Liver (tissue), 9 donors: ENCODE data around the gene PGS1. TPM values are rescaled to one million over a fixed set of nuclear protein-coding genes. Genes with fewer than 3 reads are reported as not detected.

Experiments
- DNase-seq: peaks from one replicate; pipeline ENCODE4 v3.0.0-alpha.2; 2017; ENCODE audit warnings: low spot score
- H3K27ac ChIP-seq, 2 donors: one replicate each; pipeline ENCODE4 v1.7.0; 2013; ENCODE audit warnings: inconsistent platforms in 2 of 2, low read length in 2 of 2, control low read depth in 1 of 2, low read depth in 1 of 2, mild to moderate bottlenecking in 1 of 2
- H3K27me3 ChIP-seq, 4 donors: one replicate each; pipeline versions ENCODE4 v1.6.1 to v1.7.0; 2013; ENCODE audit warnings: low read length in 3 of 4, inconsistent platforms in 1 of 4, mild to moderate bottlenecking in 1 of 4, moderate library complexity in 1 of 4; ENCODE audit not compliant: control insufficient read depth in 4 of 4, insufficient read depth in 4 of 4
- H3K36me3 ChIP-seq, 4 donors: one replicate each; pipeline versions ENCODE4 v1.6.1 to v1.7.0; 2013; ENCODE audit warnings: low read length in 3 of 4, mild to moderate bottlenecking in 3 of 4, low read depth in 1 of 4, moderate library complexity in 1 of 4; ENCODE audit not compliant: control insufficient read depth in 4 of 4, insufficient read depth in 3 of 4
- H3K4me1 ChIP-seq, 4 donors: one replicate each; pipeline versions ENCODE4 v1.6.1 to v1.7.0; 2013; ENCODE audit warnings: low read length in 3 of 4, mild to moderate bottlenecking in 3 of 4, moderate library complexity in 1 of 4; ENCODE audit not compliant: control insufficient read depth in 4 of 4, insufficient read depth in 4 of 4
- H3K4me3 ChIP-seq, 3 donors: one replicate each; pipeline versions ENCODE4 v1.6.1 to v1.7.0; 2013; ENCODE audit warnings: low read length in 3 of 3, control low read depth in 1 of 3, low read depth in 1 of 3, mild to moderate bottlenecking in 1 of 3
- H3K9ac ChIP-seq, 2 donors: one replicate each; pipeline ENCODE4 v1.7.0; 2013; ENCODE audit warnings: low read length in 2 of 2, mild to moderate bottlenecking in 2 of 2, moderate library complexity in 2 of 2, control low read depth in 1 of 2, low read depth in 1 of 2
- H3K9me3 ChIP-seq, 4 donors: one replicate each; pipeline versions ENCODE4 v1.6.1 to v1.7.0; 2013; ENCODE audit warnings: low read length in 3 of 4; ENCODE audit not compliant: control insufficient read depth in 4 of 4
- EGR1 ChIP-seq, 2 donors: IDR thresholded peaks; 2 replicates each; pipeline ENCODE4 v1.6.1; 2016 to 2018; ENCODE audit warnings: antibody characterized with exemption in 2 of 2, low read depth in 2 of 2
- FOXA1 ChIP-seq: IDR thresholded peaks from 2 replicates; pipeline ENCODE4 v1.6.1; 2016; ENCODE audit warnings: antibody characterized with exemption
- FOXA2 ChIP-seq: IDR thresholded peaks from 2 replicates; pipeline ENCODE4 v1.6.1; 2016; ENCODE audit warnings: antibody characterized with exemption
- GABPA ChIP-seq, 2 donors: IDR thresholded peaks in 1 of 2; conservative IDR thresholded peaks in 1 of 2; 2 replicates each; pipeline ENCODE4 v1.6.1; 2016; ENCODE audit warnings: antibody characterized with exemption in 2 of 2, mild to moderate bottlenecking in 1 of 2, moderate library complexity in 1 of 2
- HNF4A ChIP-seq, 2 donors: conservative IDR thresholded peaks; 2 replicates each; pipeline ENCODE4 v1.6.1; 2016; ENCODE audit warnings: antibody characterized with exemption in 2 of 2, mild to moderate bottlenecking in 2 of 2
- HNF4G ChIP-seq: IDR thresholded peaks from 2 replicates; pipeline ENCODE4 v1.6.1; 2016; ENCODE audit warnings: antibody characterized with exemption
- JUND ChIP-seq, 2 donors: IDR thresholded peaks; 2 replicates each; pipeline ENCODE4 v1.6.1; 2016; ENCODE audit warnings: antibody characterized with exemption in 2 of 2
- NR2F2 ChIP-seq: IDR thresholded peaks from 2 replicates; pipeline ENCODE4 v1.6.1; 2016; ENCODE audit warnings: antibody characterized with exemption
- RAD21 ChIP-seq, 2 donors: IDR thresholded peaks; 2 replicates each; pipeline ENCODE4 v1.6.1; 2016; ENCODE audit warnings: antibody characterized with exemption in 2 of 2, mild to moderate bottlenecking in 2 of 2
- RXRA ChIP-seq, 2 donors: IDR thresholded peaks; 2 replicates each; pipeline ENCODE4 v1.6.1; 2017 to 2018; ENCODE audit warnings: antibody characterized with exemption in 2 of 2, mild to moderate bottlenecking in 1 of 2
- SP1 ChIP-seq: IDR thresholded peaks from 2 replicates; pipeline ENCODE4 v1.6.1; 2018; ENCODE audit warnings: antibody characterized with exemption, mild to moderate bottlenecking
- TAF1 ChIP-seq: conservative IDR thresholded peaks from 2 replicates; pipeline ENCODE4 v1.6.1; 2016; ENCODE audit warnings: antibody characterized with exemption, mild to moderate bottlenecking
- YY1 ChIP-seq: IDR thresholded peaks from 2 replicates; pipeline ENCODE4 v1.6.1; 2016; ENCODE audit warnings: antibody characterized with exemption, mild to moderate bottlenecking
- WGBS: extraction: QIAGEN DNeasy Blood & Tissue Kit; methylation state at CpG from one replicate; pipeline ENCODE4 v1.1.7; 2013; 5-methylcytosine and 5-hydroxymethylcytosine counted together
- polyA plus RNA-seq, 2 donors: library from polyadenylated mRNA; stranded (reverse) in 1 of 2; unstranded in 1 of 2; fragments of 200-250 nt in 1 of 2; fragments of >200 nt in 1 of 2; fragmentation: Nextera tagmentation in 1 of 2; extraction: Ambion mirVana in 1 of 2; gene quantifications; one replicate each; pipeline versions ENCODE4 v1.2.1 to v1.2.3, GENCODE V29; 2013 to 2015
- total RNA-seq, 2 donors: library from RNA; depleted of rRNA; stranded (reverse); fragments of >200 nt; gene quantifications; one replicate each; pipeline ENCODE4 v1.2.3, GENCODE V29; 2014
- TF ChIP-seq, protein P1 (sequence below): IDR thresholded peaks from 2 replicates; pipeline ENCODE4 v1.6.1; 2016; ENCODE audit warnings: antibody characterized with exemption
- TF ChIP-seq, protein P2 (sequence below): IDR thresholded peaks from 2 replicates; pipeline ENCODE4 v1.6.1; 2016; ENCODE audit warnings: antibody characterized with exemption
- TF ChIP-seq, protein P3 (sequence below): IDR thresholded peaks from 2 replicates; pipeline ENCODE4 v1.6.1; 2016; ENCODE audit warnings: antibody characterized with exemption, mild to moderate bottlenecking
- TF ChIP-seq, protein P4 (sequence below): fragments of 150-350 bp; IDR thresholded peaks from 2 replicates; pipeline ENCODE4 v1.5.1; 2017; ENCODE audit warnings: improper control_type of control experiment, low read depth, low read length; ENCODE audit not compliant: missing input control
- TF ChIP-seq, protein P5 (sequence below): IDR thresholded peaks from 2 replicates; pipeline ENCODE4 v1.6.1; 2016; ENCODE audit warnings: antibody characterized with exemption
- donor health status: healthy.
- donor health status: healthy.
- donor health status: healthy.
- donor health status: healthy.
- donor health status: healthy.

The PGS1 gene
- total and polyA plus RNA-seq, 4 donors, result 8.1 to 24.1 (median 12.2) TPM

DNA sequence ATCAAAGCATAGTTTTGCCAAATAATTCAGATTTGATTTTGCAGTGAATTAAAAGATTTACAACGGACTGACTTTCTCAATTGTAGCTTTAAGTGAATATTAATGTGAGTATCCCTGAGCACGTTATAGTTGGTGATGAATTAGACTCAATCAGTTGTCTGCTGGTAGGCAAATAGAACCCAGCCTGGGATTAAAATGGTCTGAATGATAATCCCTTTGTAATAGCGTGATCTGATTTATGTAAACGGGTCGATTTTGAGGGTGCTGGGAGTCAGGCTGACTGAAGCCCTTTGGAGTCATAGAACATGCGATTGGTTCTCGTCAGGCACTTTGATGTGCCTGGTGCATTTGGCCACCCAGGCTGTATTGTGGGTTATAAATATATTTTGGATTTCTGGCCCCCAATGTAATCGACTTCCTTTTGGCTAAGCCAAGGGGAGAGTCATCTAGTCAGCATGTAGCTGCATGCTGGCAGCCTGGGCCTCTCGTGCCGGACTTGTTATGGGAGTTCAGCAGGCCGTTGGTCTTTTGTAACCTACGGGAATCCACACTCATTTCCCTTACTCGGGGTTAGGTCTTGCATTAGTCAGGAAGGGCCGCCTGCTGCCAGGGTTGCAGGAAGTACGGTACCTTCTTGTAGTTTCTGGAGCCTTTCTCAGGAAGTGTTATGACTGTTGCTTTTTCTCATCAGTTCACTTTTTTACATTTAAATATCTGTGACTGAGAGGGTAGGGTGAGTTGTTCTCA, 5.4 kb downstream of the PGS1 start (continued):
- TF ChIP-seq, protein P1, sequence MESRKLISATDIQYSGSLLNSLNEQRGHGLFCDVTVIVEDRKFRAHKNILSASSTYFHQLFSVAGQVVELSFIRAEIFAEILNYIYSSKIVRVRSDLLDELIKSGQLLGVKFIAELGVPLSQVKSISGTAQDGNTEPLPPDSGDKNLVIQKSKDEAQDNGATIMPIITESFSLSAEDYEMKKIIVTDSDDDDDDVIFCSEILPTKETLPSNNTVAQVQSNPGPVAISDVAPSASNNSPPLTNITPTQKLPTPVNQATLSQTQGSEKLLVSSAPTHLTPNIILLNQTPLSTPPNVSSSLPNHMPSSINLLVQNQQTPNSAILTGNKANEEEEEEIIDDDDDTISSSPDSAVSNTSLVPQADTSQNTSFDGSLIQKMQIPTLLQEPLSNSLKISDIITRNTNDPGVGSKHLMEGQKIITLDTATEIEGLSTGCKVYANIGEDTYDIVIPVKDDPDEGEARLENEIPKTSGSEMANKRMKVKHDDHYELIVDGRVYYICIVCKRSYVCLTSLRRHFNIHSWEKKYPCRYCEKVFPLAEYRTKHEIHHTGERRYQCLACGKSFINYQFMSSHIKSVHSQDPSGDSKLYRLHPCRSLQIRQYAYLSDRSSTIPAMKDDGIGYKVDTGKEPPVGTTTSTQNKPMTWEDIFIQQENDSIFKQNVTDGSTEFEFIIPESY, result no peak
- TF ChIP-seq RXRA (IDR thresholded peaks at IDR 0.05) (peak; percentile 84 to 85), HNF4A (conservative IDR thresholded peaks at IDR 0.05) (no peak), NR2F2 (peak; percentile 97), YY1 (no peak)
- TF ChIP-seq, protein P2, sequence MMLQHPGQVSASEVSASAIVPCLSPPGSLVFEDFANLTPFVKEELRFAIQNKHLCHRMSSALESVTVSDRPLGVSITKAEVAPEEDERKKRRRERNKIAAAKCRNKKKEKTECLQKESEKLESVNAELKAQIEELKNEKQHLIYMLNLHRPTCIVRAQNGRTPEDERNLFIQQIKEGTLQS, result no peak

DNA sequence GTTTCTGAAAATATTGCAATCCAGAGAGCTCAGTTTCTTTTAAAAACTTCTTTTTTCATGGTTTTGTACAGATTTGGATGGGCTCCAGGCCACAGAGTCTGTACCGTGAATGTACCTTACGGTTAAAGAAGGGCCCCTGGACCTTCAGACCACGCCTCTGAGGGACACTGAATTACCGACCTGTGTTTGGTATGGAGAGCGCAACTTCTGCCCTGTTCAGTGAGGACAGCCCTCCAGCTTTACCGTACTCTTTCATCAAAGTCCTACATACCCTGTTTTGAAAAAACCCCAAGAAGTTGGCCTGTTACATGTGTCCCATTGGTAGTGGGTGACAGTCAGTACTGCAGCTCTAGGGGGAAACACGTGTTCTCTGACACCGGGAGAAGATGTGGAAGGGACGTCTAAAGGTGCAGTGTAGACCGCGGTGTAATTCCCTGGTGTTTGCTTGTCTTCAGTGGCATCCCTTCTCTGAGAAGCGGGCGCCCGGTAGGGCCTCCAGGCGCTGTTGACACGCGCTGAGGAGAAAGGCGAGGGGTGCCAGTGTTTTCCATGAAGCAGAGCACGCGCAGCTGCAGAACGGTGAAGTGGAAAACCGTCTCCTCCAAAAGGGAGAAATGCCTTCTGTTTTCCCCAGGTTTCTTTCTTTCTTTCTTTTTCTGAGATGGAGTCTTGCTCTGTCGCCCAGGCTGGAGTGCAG, 6.2 kb downstream of the PGS1 start:
- Histone ChIP-seq H3K9me3 (no peaks in the 10 kb centered on the region), H3K27ac (peak overlapping the region; percentile 68 to 77), H3K36me3 (peaks cover 0 to 3% (median under 1%) of the 10 kb centered on the region in 4 donors), H3K9ac (peak overlapping the region in 1 of 2 donors; percentile 5), H3K27me3 (no peaks in the 10 kb centered on the region), H3K4me1 (peaks cover 2 to 14% (median 10%) of the 10 kb centered on the region in 4 donors), H3K4me3 (no peak overlapping the region)
- 84% methylated on average over 23 of the region's 23 CpGs for WGBS
- no peak for DNase-seq
- TF ChIP-seq, protein P3, sequence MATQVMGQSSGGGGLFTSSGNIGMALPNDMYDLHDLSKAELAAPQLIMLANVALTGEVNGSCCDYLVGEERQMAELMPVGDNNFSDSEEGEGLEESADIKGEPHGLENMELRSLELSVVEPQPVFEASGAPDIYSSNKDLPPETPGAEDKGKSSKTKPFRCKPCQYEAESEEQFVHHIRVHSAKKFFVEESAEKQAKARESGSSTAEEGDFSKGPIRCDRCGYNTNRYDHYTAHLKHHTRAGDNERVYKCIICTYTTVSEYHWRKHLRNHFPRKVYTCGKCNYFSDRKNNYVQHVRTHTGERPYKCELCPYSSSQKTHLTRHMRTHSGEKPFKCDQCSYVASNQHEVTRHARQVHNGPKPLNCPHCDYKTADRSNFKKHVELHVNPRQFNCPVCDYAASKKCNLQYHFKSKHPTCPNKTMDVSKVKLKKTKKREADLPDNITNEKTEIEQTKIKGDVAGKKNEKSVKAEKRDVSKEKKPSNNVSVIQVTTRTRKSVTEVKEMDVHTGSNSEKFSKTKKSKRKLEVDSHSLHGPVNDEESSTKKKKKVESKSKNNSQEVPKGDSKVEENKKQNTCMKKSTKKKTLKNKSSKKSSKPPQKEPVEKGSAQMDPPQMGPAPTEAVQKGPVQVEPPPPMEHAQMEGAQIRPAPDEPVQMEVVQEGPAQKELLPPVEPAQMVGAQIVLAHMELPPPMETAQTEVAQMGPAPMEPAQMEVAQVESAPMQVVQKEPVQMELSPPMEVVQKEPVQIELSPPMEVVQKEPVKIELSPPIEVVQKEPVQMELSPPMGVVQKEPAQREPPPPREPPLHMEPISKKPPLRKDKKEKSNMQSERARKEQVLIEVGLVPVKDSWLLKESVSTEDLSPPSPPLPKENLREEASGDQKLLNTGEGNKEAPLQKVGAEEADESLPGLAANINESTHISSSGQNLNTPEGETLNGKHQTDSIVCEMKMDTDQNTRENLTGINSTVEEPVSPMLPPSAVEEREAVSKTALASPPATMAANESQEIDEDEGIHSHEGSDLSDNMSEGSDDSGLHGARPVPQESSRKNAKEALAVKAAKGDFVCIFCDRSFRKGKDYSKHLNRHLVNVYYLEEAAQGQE, result no peak
- no peak for TF ChIP-seq RAD21 (IDR thresholded peaks at IDR 0.05)
- TF ChIP-seq FOXA2, result no peak
- TF ChIP-seq, protein P1, result no peak
- no peak for TF ChIP-seq RXRA (IDR thresholded peaks at IDR 0.05)
- TF ChIP-seq FOXA1, result no peak
- TF ChIP-seq, protein P4, sequence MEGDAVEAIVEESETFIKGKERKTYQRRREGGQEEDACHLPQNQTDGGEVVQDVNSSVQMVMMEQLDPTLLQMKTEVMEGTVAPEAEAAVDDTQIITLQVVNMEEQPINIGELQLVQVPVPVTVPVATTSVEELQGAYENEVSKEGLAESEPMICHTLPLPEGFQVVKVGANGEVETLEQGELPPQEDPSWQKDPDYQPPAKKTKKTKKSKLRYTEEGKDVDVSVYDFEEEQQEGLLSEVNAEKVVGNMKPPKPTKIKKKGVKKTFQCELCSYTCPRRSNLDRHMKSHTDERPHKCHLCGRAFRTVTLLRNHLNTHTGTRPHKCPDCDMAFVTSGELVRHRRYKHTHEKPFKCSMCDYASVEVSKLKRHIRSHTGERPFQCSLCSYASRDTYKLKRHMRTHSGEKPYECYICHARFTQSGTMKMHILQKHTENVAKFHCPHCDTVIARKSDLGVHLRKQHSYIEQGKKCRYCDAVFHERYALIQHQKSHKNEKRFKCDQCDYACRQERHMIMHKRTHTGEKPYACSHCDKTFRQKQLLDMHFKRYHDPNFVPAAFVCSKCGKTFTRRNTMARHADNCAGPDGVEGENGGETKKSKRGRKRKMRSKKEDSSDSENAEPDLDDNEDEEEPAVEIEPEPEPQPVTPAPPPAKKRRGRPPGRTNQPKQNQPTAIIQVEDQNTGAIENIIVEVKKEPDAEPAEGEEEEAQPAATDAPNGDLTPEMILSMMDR, result no peak
- TF ChIP-seq, protein P5, sequence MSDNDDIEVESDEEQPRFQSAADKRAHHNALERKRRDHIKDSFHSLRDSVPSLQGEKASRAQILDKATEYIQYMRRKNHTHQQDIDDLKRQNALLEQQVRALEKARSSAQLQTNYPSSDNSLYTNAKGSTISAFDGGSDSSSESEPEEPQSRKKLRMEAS, result no peak
- no peak for TF ChIP-seq GABPA (IDR thresholded peaks at IDR 0.05 in 1 of 2, conservative IDR thresholded peaks at IDR 0.05 in 1 of 2)
- no peak for TF ChIP-seq EGR1 (IDR thresholded peaks at IDR 0.05; ENCODE audit: low read depth in 2 of 2)
- TF ChIP-seq, protein P2, result no peak
- no peak for TF ChIP-seq TAF1
- no peak for TF ChIP-seq HNF4G
- TF ChIP-seq YY1, result no peak
- no peak for TF ChIP-seq JUND (IDR thresholded peaks at IDR 0.05)
- TF ChIP-seq SP1, result no peak
- no peak for TF ChIP-seq HNF4A (conservative IDR thresholded peaks at IDR 0.05)
- TF ChIP-seq NR2F2, result no peak
